K562 (cell line): Measurements from ENCODE around the gene FOXJ3. TPM values are rescaled to one million over a fixed set of nuclear protein-coding genes. Genes with fewer than 3 reads are reported as not detected.

ENCODE experiments used
- ATAC-seq: fragments of 200-7000 bp; cut with Tn5 transposase; 3 replicates; pipeline ENCODE4 v1.9.1; 2020; ENCODE audit warnings: moderate library complexity
- BruUV-seq: library from RNA; stranded (reverse); fragments of 400-500 nt; replicated peaks from 2 replicates; lab custom pipeline; 2021; lab: Mats Ljungman, UMichigan
- CTCF ChIA-PET: fragments of 300-600 bp; formaldehyde crosslinking; extraction: SDS; loops from one replicate; lab custom pipeline; 2021; ENCODE audit warnings: low intra/inter-chr PET ratio; lab: Yijun Ruan, JAX
- POLR2A ChIA-PET: fragments of 300-600, 350-650 bp; sonication (Branson Sonifier 250); formaldehyde crosslinking; extraction: SDS; loops from one replicate; lab custom pipeline; 2021; ENCODE audit warnings: antibody characterized with exemption, inconsistent platforms; lab: Yijun Ruan, JAX
- DNase-seq, 4 experiments: peaks; one replicate each; pipeline versions ENCODE4 v3.0.0 to v3.0.0-alpha.2; 2011 to 2018; ENCODE audit warnings: low spot score in 3 of 4, mixed read lengths in 3 of 4; ENCODE audit errors: extremely low read depth in 1 of 4
- FAIRE-seq: peaks from 2 replicates; lab custom pipeline; 2011; peaks lifted over from hg19 to GRCh38; lab: Jason Lieb, UNC
- H2AFZ ChIP-seq: 2 replicates; pipeline ENCODE4 v1.6.0; 2011; ENCODE audit warnings: low read depth, low read length, control low read depth, inconsistent platforms
- H3K27ac ChIP-seq: fragments of 200-600 bp; 3 replicates; pipeline ENCODE4 v1.8.0; 2011; ENCODE audit warnings: low read depth, mild to moderate bottlenecking, control low read depth, inconsistent platforms, low read length, moderate library complexity, mixed read lengths; ENCODE audit errors: extremely low read depth
- H3K27me3 ChIP-seq, 2 experiments: fragments of 300-600 bp in 1 of 2; 2 replicates in 1 of 2; 3 replicates in 1 of 2; pipeline versions ENCODE4 v1.6.0 to v1.8.0; 2011; ENCODE audit warnings: inconsistent platforms in 2 of 2, low read length in 2 of 2, mild to moderate bottlenecking in 1 of 2, mixed read lengths in 1 of 2, moderate library complexity in 1 of 2; ENCODE audit not compliant: control insufficient read depth in 2 of 2, insufficient read depth in 2 of 2
- H3K36me3 ChIP-seq: fragments of 300-600 bp; 3 replicates; pipeline ENCODE4 v1.8.0; 2011; ENCODE audit warnings: mild to moderate bottlenecking, low read length, inconsistent platforms; ENCODE audit not compliant: control insufficient read depth, insufficient read depth
- H3K4me1 ChIP-seq, 2 experiments: fragments of 200-600 bp in 1 of 2; replicated peaks in 1 of 2; 2 replicates in 1 of 2; 3 replicates in 1 of 2; pipeline versions ENCODE4 v1.5.1 to v1.8.0; 2011; ENCODE audit warnings: inconsistent platforms in 2 of 2, low read length in 2 of 2, mild to moderate bottlenecking in 1 of 2, mixed read lengths in 1 of 2, moderate library complexity in 1 of 2; ENCODE audit not compliant: control insufficient read depth in 2 of 2, insufficient read depth in 2 of 2
- H3K4me2 ChIP-seq: 2 replicates; pipeline ENCODE4 v1.6.1; 2011; ENCODE audit warnings: low read length, control low read depth, inconsistent platforms, mixed read lengths; ENCODE audit not compliant: insufficient read depth
- H3K4me3 ChIP-seq: fragments of 200-600 bp; sonication (generic), shearing (Covaris generic); 2 replicates; pipeline ENCODE4 v1.5.1; 2016; ENCODE audit warnings: control low read depth, inconsistent platforms
- H3K79me2 ChIP-seq: fragments of 200-600 bp; 3 replicates; pipeline ENCODE4 v1.8.0; 2011; ENCODE audit warnings: low read length, inconsistent platforms; ENCODE audit not compliant: control insufficient read depth, insufficient read depth
- H3K9ac ChIP-seq, 2 experiments: 2 replicates each; pipeline versions ENCODE4 v1.6.0 to v1.6.1; 2011; ENCODE audit warnings: low read depth in 2 of 2, low read length in 2 of 2, control low read depth in 1 of 2, inconsistent platforms in 1 of 2, mild to moderate bottlenecking in 1 of 2, mixed read lengths in 1 of 2; ENCODE audit not compliant: insufficient read depth in 1 of 2
- H3K9me1 ChIP-seq: one replicate; pipeline ENCODE4 v1.6.0; 2011; ENCODE audit warnings: inconsistent platforms, mild to moderate bottlenecking, low read length, moderate library complexity; ENCODE audit not compliant: control insufficient read depth, insufficient read depth
- H3K9me3 ChIP-seq: replicated peaks from 2 replicates; pipeline ENCODE4 v1.5.1; 2011; ENCODE audit warnings: low read depth, low read length, inconsistent platforms; ENCODE audit not compliant: control insufficient read depth, insufficient read depth
- H4K20me1 ChIP-seq: replicated peaks from 2 replicates; pipeline ENCODE4 v1.6.1; 2011; ENCODE audit warnings: low read length, inconsistent platforms, mixed read lengths; ENCODE audit not compliant: control insufficient read depth, insufficient read depth
- FOXJ2 ChIP-seq: fragments of 200-800 bp; sonication (Bioruptor generic); IDR thresholded peaks from 2 replicates; pipeline ENCODE4 v1.6.1; 2016; ENCODE audit warnings: missing genetic modification characterization, missing compliant biosample characterization
- JUN ChIP-seq, 2 experiments: sonication (generic) in 1 of 2; formaldehyde crosslinking in 1 of 2; IDR thresholded peaks; 2 replicates each; pipeline versions ENCODE4 v1.6.1 to v1.8.0; 2012 to 2022; ENCODE audit warnings: borderline replicate concordance in 2 of 2, mild to moderate bottlenecking in 2 of 2, improper control_type of control experiment in 1 of 2, low read depth in 1 of 2, low read length in 1 of 2, missing genetic modification reagents in 1 of 2
- NFIC ChIP-seq: fragments of 450-650 bp; IDR thresholded peaks from 2 replicates; pipeline ENCODE4 v1.6.1; 2017; ENCODE audit warnings: mild to moderate bottlenecking, inconsistent platforms
- NONO ChIP-seq, 2 experiments: fragments of 200-400 bp in 1 of 2; fragments of 450-650 bp in 1 of 2; formaldehyde crosslinking in 1 of 2; IDR thresholded peaks; 2 replicates each; pipeline ENCODE4 v1.6.1; 2017; ENCODE audit warnings: low read depth in 2 of 2, mild to moderate bottlenecking in 2 of 2, moderate library complexity in 2 of 2, low read length in 1 of 2
- PHB ChIP-seq: fragments of 250-450 bp; sonication (Bioruptor Pico); IDR thresholded peaks from 2 replicates; pipeline ENCODE4 v1.5.0; 2021
- POLR2AphosphoS5 ChIP-seq: IDR thresholded peaks from 2 replicates; pipeline ENCODE4 v1.6.1; 2011; ENCODE audit warnings: mild to moderate bottlenecking, low read depth, low read length, moderate library complexity; ENCODE audit not compliant: control insufficient read depth, insufficient read depth
- RBFOX2 ChIP-seq: fragments of 200-400 bp; formaldehyde crosslinking; IDR thresholded peaks from 2 replicates; pipeline ENCODE4 v1.6.1; 2017; ENCODE audit warnings: low read depth, mild to moderate bottlenecking, low read length, moderate library complexity
- RFX7 ChIP-seq: fragments of 250-450 bp; sonication (Bioruptor Pico); IDR thresholded peaks from 2 replicates; pipeline ENCODE4 v1.5.1; 2021; ENCODE audit warnings: mild to moderate bottlenecking
- SMC3 ChIP-seq: conservative IDR thresholded peaks from 2 replicates; pipeline ENCODE4 v1.6.1; 2011; ENCODE audit warnings: low read depth, low read length, improper control_type of control experiment; ENCODE audit not compliant: insufficient read depth
- SRF ChIP-seq, 2 experiments: fragments of 250-450, 450-650 bp in 1 of 2; sonication (Bioruptor Pico) in 1 of 2; sonication (generic) in 1 of 2; formaldehyde crosslinking; IDR thresholded peaks; 2 replicates each; pipeline versions ENCODE4 v1.5.0 to v1.5.1; 2020 to 2022; ENCODE audit warnings: mild to moderate bottlenecking in 1 of 2, missing genetic modification reagents in 1 of 2
- STAG1 ChIP-seq: sonication (generic); formaldehyde crosslinking; IDR thresholded peaks from 2 replicates; pipeline ENCODE4 v1.5.0; 2020; ENCODE audit warnings: missing genetic modification reagents, borderline replicate concordance
- TFAP4 ChIP-seq: sonication (generic); formaldehyde crosslinking; IDR thresholded peaks from 2 replicates; pipeline ENCODE4 v1.8.0; 2022; ENCODE audit warnings: missing genetic modification reagents, mild to moderate bottlenecking, moderate library complexity, borderline replicate concordance
- TSC22D4 ChIP-seq: fragments of 450-650 bp; IDR thresholded peaks from 2 replicates; pipeline ENCODE4 v1.6.1; 2016; ENCODE audit warnings: missing genetic modification characterization, missing biosample characterization, control low read depth
- USF1 ChIP-seq: sonication (generic); formaldehyde crosslinking; IDR thresholded peaks from 2 replicates; pipeline ENCODE4 v1.9.0; 2022; ENCODE audit warnings: mild to moderate bottlenecking, missing genetic modification reagents
- ZBTB12 ChIP-seq: fragments of 250-450 bp; sonication (Bioruptor Pico); IDR thresholded peaks from 2 replicates; pipeline ENCODE4 v1.4.0; 2020
- ZNF197 ChIP-seq: fragments of 200-800 bp; sonication (Bioruptor generic); IDR thresholded peaks from 2 replicates; pipeline ENCODE4 v1.6.1; 2016; ENCODE audit warnings: low read depth, missing genetic modification characterization, missing compliant biosample characterization
- ZNF436 ChIP-seq: fragments of 250-450, 450-650 bp; sonication (Bioruptor Pico); formaldehyde crosslinking; IDR thresholded peaks from 2 replicates; pipeline ENCODE4 v1.7.0; 2020; ENCODE audit warnings: mild to moderate bottlenecking
- ZNF586 ChIP-seq: fragments of 450-650 bp; formaldehyde crosslinking; conservative IDR thresholded peaks from 2 replicates; pipeline ENCODE4 v1.4.0; 2020; ENCODE audit warnings: mild to moderate bottlenecking, moderate library complexity
- ZNF695 ChIP-seq: fragments of 450-650 bp; formaldehyde crosslinking; IDR thresholded peaks from 2 replicates; pipeline ENCODE4 v1.4.0; 2020; ENCODE audit warnings: mild to moderate bottlenecking, moderate library complexity
- WGBS: fragments of 100-300 bp; shearing (Covaris generic); methylation state at CpG from one replicate; pipeline ENCODE4 v1.1.6; 2016; ENCODE audit warnings: low coverage, mixed read lengths; ENCODE audit not compliant: insufficient coverage; ENCODE audit errors: missing lambda C conversion rate; 5-methylcytosine and 5-hydroxymethylcytosine counted together
- in situ Hi-C: fragments of 300-500 bp; cut with MboI; formaldehyde crosslinking; loops from 4 replicates; pipeline ENCODE4 v1.15.0; 2018; ENCODE audit warnings: inconsistent platforms, mixed read lengths
- intact Hi-C: fragments of 100-400 bp; cut with micrococcal nuclease; formaldehyde crosslinking; loops from 2 replicates; pipeline ENCODE4 v1.14.2; 2022
- polyA plus RNA-seq, 8 experiments: library from polyadenylated mRNA; depleted of rRNA in 4 of 8; stranded (reverse) in 5 of 8; unstranded in 3 of 8; fragments of >200 nt; fragmentation: Nextera tagmentation in 2 of 8; fragmentation: Illumina TruSeq in 1 of 8; extraction: Ambion mirVana in 2 of 8; extraction: Trizol in 1 of 8; gene quantifications; 2 replicates each; pipeline versions ENCODE4 v1.2.1 to v1.2.3, GENCODE V29; 2011 to 2014; ENCODE audit warnings: inconsistent platforms in 1 of 8, missing spikeins in 1 of 8
- total RNA-seq, 7 experiments: library from RNA; depleted of rRNA in 6 of 7; stranded (reverse); fragments of >200 nt in 6 of 7; fragmentation: Illumina TruSeq in 2 of 7; extraction: Trizol in 2 of 7; gene quantifications; 2 replicates each; pipeline versions ENCODE4 v1.2.1 to v1.2.3, GENCODE V29; 2011 to 2021; ENCODE audit warnings: low replicate concordance in 1 of 7

FOXJ3 gene
- total and polyA plus RNA-seq, 9 of the 15 experiments (the other 6 are each of a cell fraction or from before 2014, with no cell fraction given): 8.7 to 35.3 (median 23.4) TPM

GRCh38 chr1:42334240-42335049 is 590 bp downstream of the FOXJ3 start:
- FAIRE-seq: no peak
- WGBS: 0% methylated on average over 46 of the region's 58 CpGs
- in situ Hi-C loops: no loop called here
- peak in 2 of 4 experiments; percentile 77 to 82 for DNase-seq
- POLR2A ChIA-PET: interaction anchor here (0.7 to 3.1 kb wide), 3 partner anchors 10 to 18 kb away, joined by 3 to 19 read pairs (median 3); no protein-coding TSS in a partner anchor
- H3K27ac ChIP-seq: peak overlapping the region; percentile 77
- peak overlapping the region; percentile 90 for H3K4me2 ChIP-seq
- no peaks in the 10 kb centered on the region for H3K36me3 ChIP-seq
- peak overlapping the region; percentile 84 for H2AFZ ChIP-seq
- ATAC-seq: peak; percentile 76
- H3K27me3 ChIP-seq: no peaks in the 10 kb centered on the region; a peak in 1 of 5 replicates
- H3K9me3 ChIP-seq: no peaks in the 10 kb centered on the region
- peak overlapping the region; percentile 85 for H3K4me3 ChIP-seq
- H3K4me1 ChIP-seq: peaks cover 17 to 18% of the 10 kb centered on the region in 2 experiments; a peak in 4 of 5 replicates
- CTCF ChIA-PET: no interaction called here
- intact Hi-C loops: no loop called here
- peak overlapping the region; percentile 86 to 94 for H3K9ac ChIP-seq
- H4K20me1 ChIP-seq: peaks cover 17% of the 10 kb centered on the region
- H3K79me2 ChIP-seq: peaks cover 67% of the 10 kb centered on the region
- no peaks in the 10 kb centered on the region for H3K9me1 ChIP-seq
- no TSS peak for BruUV-seq
- TF ChIP-seq TSC22D4 (tag) (no peak), ZNF695 (no peak), SMC3 (no peak), ZNF586 (no peak), NONO (IDR thresholded peaks at IDR 0.05; ENCODE audit: low read depth in 2 of 2, low read length in 1 of 2) (no peak), ZNF436 (CRISPR knock-in tag) (no peak), SRF (CRISPR knock-in tag; IDR thresholded peaks at IDR 0.05) (no peak), POLR2AphosphoS5 (peak; percentile 34; the same call in 1 of the 2 replicates), FOXJ2 (no peak), RFX7 (CRISPR knock-in tag) (no peak), JUN (IDR thresholded peaks at IDR 0.05; ENCODE audit: borderline replicate concordance, low read depth, low read length) (no peak), JUN (CRISPR knock-in tag; IDR thresholded peaks at IDR 0.05; ENCODE audit: borderline replicate concordance) (peak; percentile 62; the same call in 1 of the 2 replicates), NFIC (0 out of 2 replicates have a peak, but pooled peaks have one; percentile 2), TFAP4 (CRISPR knock-in tag) (peak; percentile 72), ZNF197 (CRISPR knock-in tag) (no peak), USF1 (CRISPR knock-in tag) (peak; percentile 85), PHB (CRISPR knock-in tag) (no peak), ZBTB12 (CRISPR knock-in tag) (no peak), STAG1 (CRISPR knock-in tag) (no peak), RBFOX2 (no peak; the same call in 1 of the 2 replicates)
